Nephron (organoid): ENCODE results near the gene MAGI1.

Source experiments
- H3K27ac Mint-ChIP-seq, 3 experiments: 2 replicates each; pipeline ENCODE4 v1.8.0; 2020; ENCODE audit warnings: mixed read lengths in 3 of 3, mild to moderate bottlenecking in 2 of 3, moderate library complexity in 1 of 3
- H3K27me3 Mint-ChIP-seq: 2 replicates; pipeline ENCODE4 v1.8.0; 2021; ENCODE audit warnings: low read depth, mild to moderate bottlenecking, moderate library complexity, mixed read lengths
- H3K36me3 Mint-ChIP-seq: 2 replicates; pipeline ENCODE4 v1.8.0; 2020; ENCODE audit warnings: low read depth, mixed read lengths
- H3K4me1 Mint-ChIP-seq: 2 replicates; pipeline ENCODE4 v1.8.0; 2020; ENCODE audit warnings: mixed read lengths
- H3K4me3 Mint-ChIP-seq, 3 experiments: 2 replicates each; pipeline ENCODE4 v1.8.0; 2020; ENCODE audit warnings: mild to moderate bottlenecking in 3 of 3, mixed read lengths in 3 of 3, moderate library complexity in 2 of 3
- H3K9me3 Mint-ChIP-seq: 2 replicates; pipeline ENCODE4 v1.8.0; 2020; ENCODE audit warnings: mixed read lengths
- CTCF ChIP-seq, 3 experiments: fragments of 200-600 bp; sonication (generic); IDR thresholded peaks; one replicate each; pipeline ENCODE4 v1.5.0; 2021; ENCODE audit warnings: antibody characterized with exemption in 3 of 3; ENCODE audit not compliant: unreplicated experiment in 3 of 3

Gene MAGI1

DNA sequence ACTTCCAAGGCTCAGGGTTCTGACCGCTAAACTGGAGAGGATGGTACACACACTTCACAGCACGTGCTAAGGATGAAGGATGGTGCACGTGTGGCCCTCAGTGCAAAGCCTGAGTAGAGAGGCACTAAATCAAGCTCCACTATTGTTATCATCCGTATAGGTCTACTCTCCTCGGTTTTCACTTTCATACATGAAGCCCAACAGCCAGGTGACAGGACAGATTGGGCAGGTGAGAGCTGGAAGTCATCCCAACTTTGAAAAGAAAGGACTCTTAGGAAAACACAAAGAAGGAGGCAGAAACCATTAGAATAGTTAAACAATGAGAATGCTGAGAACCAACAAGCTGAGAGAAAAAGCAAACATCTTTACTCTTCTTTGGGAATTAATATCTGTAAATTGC is 21.1 kb downstream of the MAGI1 start:
- no peaks in the 10 kb centered on the region for H3K9me3 Mint-ChIP-seq
- H3K4me1 Mint-ChIP-seq = peaks cover 28% of the 10 kb centered on the region
- TF ChIP-seq CTCF (IDR thresholded peaks at IDR 0.05; ENCODE audit: unreplicated experiment in 3 of 3) = no peak
- H3K36me3 Mint-ChIP-seq = no peaks in the 10 kb centered on the region
- peaks cover 12% of the 10 kb centered on the region for H3K27me3 Mint-ChIP-seq
- no peak overlapping the region for H3K27ac Mint-ChIP-seq
- no peak overlapping the region for H3K4me3 Mint-ChIP-seq

- H3K9me3 Mint-ChIP-seq = no peaks in the 10 kb centered on the region
- peaks cover 14% of the 10 kb centered on the region for H3K27me3 Mint-ChIP-seq
- no peak overlapping the region for H3K27ac Mint-ChIP-seq
- peaks cover 26% of the 10 kb centered on the region for H3K4me1 Mint-ChIP-seq
- no peaks in the 10 kb centered on the region for H3K36me3 Mint-ChIP-seq
- H3K4me3 Mint-ChIP-seq = no peak overlapping the region
- no peak for TF ChIP-seq CTCF (IDR thresholded peaks at IDR 0.05; ENCODE audit: unreplicated experiment in 3 of 3)
Observed at GRCh38 chr3:66017084-66017483, 21.6 kb downstream of the MAGI1 start.

- H3K9me3 Mint-ChIP-seq = no peaks in the 10 kb centered on the region
- peaks cover 14% of the 10 kb centered on the region for H3K27me3 Mint-ChIP-seq
- TF ChIP-seq CTCF (IDR thresholded peaks at IDR 0.05; ENCODE audit: unreplicated experiment in 3 of 3) = no peak
- no peak overlapping the region for H3K4me3 Mint-ChIP-seq
- peaks cover 14% of the 10 kb centered on the region for H3K4me1 Mint-ChIP-seq
- no peak overlapping the region for H3K27ac Mint-ChIP-seq
- no peaks in the 10 kb centered on the region for H3K36me3 Mint-ChIP-seq
Observed at GRCh38 chr3:66015841-66016240, 22.9 kb downstream of the MAGI1 start.

DNA sequence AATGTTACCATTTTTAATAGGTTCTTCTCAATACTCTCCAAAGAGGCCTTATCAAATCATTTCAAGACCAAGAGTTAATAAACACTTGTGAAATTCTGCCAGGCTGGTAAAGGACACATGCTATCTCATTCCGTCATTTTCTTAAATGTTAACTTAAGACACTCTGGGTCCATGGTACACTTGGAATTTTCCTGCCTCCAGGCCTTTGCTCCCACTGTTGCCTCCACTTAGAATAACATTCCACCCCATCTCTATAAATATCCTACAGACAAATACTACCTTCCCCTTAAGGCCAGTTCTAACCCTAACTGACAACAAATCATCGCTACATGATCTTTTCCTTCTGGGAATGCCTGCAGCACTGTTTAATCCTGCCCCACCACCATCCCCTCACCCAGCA is 24.1 kb downstream of the MAGI1 start:
- H3K36me3 Mint-ChIP-seq = no peaks in the 10 kb centered on the region

GRCh38 chr3:66014056-66014455 is 24.7 kb downstream of the MAGI1 start:
- no peak for TF ChIP-seq CTCF (IDR thresholded peaks at IDR 0.05; ENCODE audit: unreplicated experiment in 3 of 3)
- no peak overlapping the region for H3K4me3 Mint-ChIP-seq
- H3K9me3 Mint-ChIP-seq = no peaks in the 10 kb centered on the region
- peak overlapping the region in 1 of 3 experiments; percentile 1 for H3K27ac Mint-ChIP-seq
- H3K36me3 Mint-ChIP-seq = no peaks in the 10 kb centered on the region
- H3K27me3 Mint-ChIP-seq = peaks cover 14% of the 10 kb centered on the region
- peaks cover 13% of the 10 kb centered on the region for H3K4me1 Mint-ChIP-seq

More for the DNA sequence above, 24.1 kb downstream of the MAGI1 start:
- H3K4me3 Mint-ChIP-seq = no peak overlapping the region
- H3K4me1 Mint-ChIP-seq = peaks cover 13% of the 10 kb centered on the region
- H3K27ac Mint-ChIP-seq = peak overlapping the region in 2 of 3 experiments; percentile 1 to 12
- H3K27me3 Mint-ChIP-seq = peaks cover 14% of the 10 kb centered on the region
- TF ChIP-seq CTCF (IDR thresholded peaks at IDR 0.05; ENCODE audit: unreplicated experiment in 3 of 3) = no peak
- no peaks in the 10 kb centered on the region for H3K9me3 Mint-ChIP-seq

DNA sequence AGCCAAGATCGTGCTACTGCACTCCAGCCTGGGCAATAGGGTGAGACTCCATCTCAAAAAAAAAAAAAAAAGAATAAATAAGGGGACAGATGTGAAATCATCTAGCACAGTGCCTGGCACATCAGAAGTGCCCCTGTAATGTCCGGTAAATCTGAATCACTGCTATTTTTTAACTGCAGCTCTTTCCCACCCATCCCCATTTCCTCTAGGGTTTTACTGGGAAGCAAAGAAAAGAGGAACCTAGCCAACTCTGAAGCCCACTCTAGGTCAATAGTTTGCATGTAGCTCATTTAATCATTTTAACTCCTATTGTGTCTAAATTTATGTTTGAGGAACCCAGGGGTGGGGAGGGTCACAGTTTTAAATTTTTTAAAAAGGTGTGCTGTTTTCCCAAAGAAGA is 26.0 kb downstream of the MAGI1 start:
- peaks cover 9% of the 10 kb centered on the region for H3K27me3 Mint-ChIP-seq

More for the DNA sequence above, 26.0 kb downstream of the MAGI1 start:
- H3K4me3 Mint-ChIP-seq = no peak overlapping the region
- no peak overlapping the region for H3K27ac Mint-ChIP-seq
- H3K4me1 Mint-ChIP-seq = peaks cover 13% of the 10 kb centered on the region
- H3K36me3 Mint-ChIP-seq = no peaks in the 10 kb centered on the region
- no peak for TF ChIP-seq CTCF (IDR thresholded peaks at IDR 0.05; ENCODE audit: unreplicated experiment in 3 of 3)
- H3K9me3 Mint-ChIP-seq = no peaks in the 10 kb centered on the region
